ENCODE results near the gene FBXO8.

The FBXO8 gene

GRCh38 chr4:174213731-174214100, 69.8 kb downstream of the FBXO8 start:
- H3K4me3 ChIP-seq (replicated peaks; ENCODE audit: low read depth, low read length): peak overlapping the region; percentile 37
- TF ChIP-seq CTCF (IDR thresholded peaks at IDR 0.05; ENCODE audit: low read length, missing control alignments): no peak
- DNase-seq (ENCODE audit: low read depth): no peak

GRCh38 chr4:174212061-174212460, 71.4 kb downstream of the FBXO8 start:
- DNase-seq (ENCODE audit: low read depth): no peak
- H3K4me3 ChIP-seq (replicated peaks; ENCODE audit: low read depth, low read length): no peak overlapping the region
- no peak for TF ChIP-seq CTCF (IDR thresholded peaks at IDR 0.05; ENCODE audit: low read length, missing control alignments)

- no peak for DNase-seq (ENCODE audit: low read depth)
- H3K4me3 ChIP-seq (replicated peaks; ENCODE audit: low read depth, low read length): no peak overlapping the region
- no peak for TF ChIP-seq CTCF (IDR thresholded peaks at IDR 0.05; ENCODE audit: low read length, missing control alignments)
Observed at GRCh38 chr4:174211622-174212044, 71.8 kb downstream of the FBXO8 start.

- H3K4me3 ChIP-seq (replicated peaks; ENCODE audit: low read depth, low read length): no peak overlapping the region
- no peak for TF ChIP-seq CTCF (IDR thresholded peaks at IDR 0.05; ENCODE audit: low read length, missing control alignments)
- DNase-seq (ENCODE audit: low read depth): no peak
Observed at GRCh38 chr4:174210952-174211490, 72.4 kb downstream of the FBXO8 start.

- no peak for DNase-seq (ENCODE audit: low read depth)
- no peak overlapping the region for H3K4me3 ChIP-seq (replicated peaks; ENCODE audit: low read depth, low read length)
- no peak for TF ChIP-seq CTCF (IDR thresholded peaks at IDR 0.05; ENCODE audit: low read length, missing control alignments)
Observed at GRCh38 chr4:174210354-174210753, 73.1 kb downstream of the FBXO8 start.

- peak; percentile 24 for DNase-seq (ENCODE audit: low read depth)
- no peak for TF ChIP-seq CTCF (IDR thresholded peaks at IDR 0.05; ENCODE audit: low read length, missing control alignments)
- no peak overlapping the region for H3K4me3 ChIP-seq (replicated peaks; ENCODE audit: low read depth, low read length)
Observed at GRCh38 chr4:174209341-174209740, 74.1 kb downstream of the FBXO8 start.

- no peak for TF ChIP-seq CTCF (IDR thresholded peaks at IDR 0.05; ENCODE audit: low read length, missing control alignments)
- DNase-seq (ENCODE audit: low read depth): no peak
- no peak overlapping the region for H3K4me3 ChIP-seq (replicated peaks; ENCODE audit: low read depth, low read length)
Observed at GRCh38 chr4:174207367-174207766, 76.1 kb downstream of the FBXO8 start.
